Heart left ventricle (tissue), 13 donors: ENCODE data around the gene CPT1B.

ENCODE experiments used
- CTCF ChIP-seq, 12 donors: fragments of 200-600 bp; sonication (generic) in 4 of 12; IDR thresholded peaks; one replicate each; pipeline versions ENCODE4 v1.5.0 to v1.8.0; 2018 to 2022; ENCODE audit warnings: antibody characterized with exemption in 12 of 12, mild to moderate bottlenecking in 5 of 12
- POLR2A ChIP-seq, 2 donors: fragments of 450-650 bp; IDR thresholded peaks; one replicate each; pipeline ENCODE4 v1.6.1; 2017; ENCODE audit warnings: antibody characterized with exemption in 2 of 2, mild to moderate bottlenecking in 2 of 2, moderate library complexity in 2 of 2
- donor health status: ischemic (EF 13 %, LVEDD 7.1; RV severe dilation, severe dysfunction).
- donor health status: DM: no; HTN: yes; CAD: no.
- donor health status: DM: no; HTN: no; CAD: no.
- donor health status: ischemic (EF 25% LVEDD 6.9; RV normal size, moderate dysfunction).
- donor health status: ischemic (EF 25% LVEDD 5.7; RV mildly dilated, moderate dysfunction).
- donor health status: ischemic (EF 35%, LVEDD 5.7; RV mildly dilated, moderate dysfunction).
- donor health status: nonischemic (EF 11% LVEDD 7.7; RV severe dilation, severe dysfunction).
- donor health status: DM: yes; HTN: yes; CAD: no.
- donor health status: PGD.
- donor health status: ischemic (EF 29% LVEDD 5.4; RV normal size, mild dysfunction).
- donor health status: nonischemic (EF 23%, LVEDD 6.1; RV moderate dilation, normal function).

- no peak for TF ChIP-seq CTCF (IDR thresholded peaks at IDR 0.05)
- no peak for TF ChIP-seq POLR2A (IDR thresholded peaks at IDR 0.05)
Measured at GRCh38 chr22:50548921-50549790, 29.1 kb downstream of the CPT1B start.
